GM23248 (cell line): ENCODE results near the gene SPTLC3.

Experiments
- EZH2 ChIP-seq: fragments of 200-600 bp; sonication (generic); IDR thresholded peaks from 2 replicates; pipeline ENCODE4 v1.6.1; 2018; ENCODE audit warnings: antibody characterized with exemption, mild to moderate bottlenecking; ENCODE audit not compliant: insufficient read depth, poor library complexity, severe bottlenecking
- EZH2phosphoT487 ChIP-seq: fragments of 200-600 bp; sonication (generic); IDR thresholded peaks from 2 replicates; pipeline ENCODE4 v1.6.1; 2018; ENCODE audit warnings: antibody characterized with exemption, moderate library complexity, mild to moderate bottlenecking, low read depth; ENCODE audit not compliant: insufficient read depth

DNA sequence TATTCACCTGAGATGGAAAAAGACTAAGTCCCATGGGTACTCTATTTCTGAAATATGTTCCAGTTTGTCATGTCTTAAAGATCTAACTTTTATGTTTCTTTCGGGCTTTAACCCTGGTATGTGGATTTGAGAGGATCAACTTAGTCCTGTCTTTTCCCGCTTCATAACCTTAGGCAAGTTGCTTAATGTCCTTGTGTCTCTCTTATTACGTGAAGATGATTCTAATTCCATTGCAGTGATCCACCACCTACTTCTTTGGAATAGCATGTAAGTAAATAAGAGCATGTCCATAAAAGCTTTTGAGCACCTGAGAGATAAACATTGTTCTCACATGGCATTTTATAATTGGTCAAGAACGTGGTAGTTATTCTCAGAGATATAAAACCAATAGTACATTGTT lies 23.0 kb downstream of the SPTLC3 start:
- TF ChIP-seq EZH2 (no peak), EZH2phosphoT487 (no peak)
